Left lobe of liver (tissue), 2 donors: ENCODE data around the gene IP6K2. TPM values are rescaled to one million over a fixed set of nuclear protein-coding genes. Genes with fewer than 3 reads are reported as not detected.
"Not testable (repeated sequence)": the region's sequence is repeated elsewhere in the genome, so short reads cannot be mapped to it uniquely, and the experiment has no call there.

Experiments
- ATAC-seq: fragments of 200-7000 bp; cut with Tn5 transposase; one replicate; pipeline ENCODE4 v1.9.1; 2020; ENCODE audit warnings: mild to moderate bottlenecking, moderate library complexity
- DNase-seq: peaks from one replicate; pipeline ENCODE4 v3.0.0-alpha.2; 2020; ENCODE audit warnings: low spot score
- total RNA-seq: library from RNA; stranded (reverse); gene quantifications from one replicate; pipeline ENCODE4 v1.2.1, GENCODE V29; 2021
- donor health status: DM: no; HTN: no; CAD: no; lungs with moderate emphysema.
- donor health status: DM: no; HTN: yes; CAD: no.

The IP6K2 gene, protein sequence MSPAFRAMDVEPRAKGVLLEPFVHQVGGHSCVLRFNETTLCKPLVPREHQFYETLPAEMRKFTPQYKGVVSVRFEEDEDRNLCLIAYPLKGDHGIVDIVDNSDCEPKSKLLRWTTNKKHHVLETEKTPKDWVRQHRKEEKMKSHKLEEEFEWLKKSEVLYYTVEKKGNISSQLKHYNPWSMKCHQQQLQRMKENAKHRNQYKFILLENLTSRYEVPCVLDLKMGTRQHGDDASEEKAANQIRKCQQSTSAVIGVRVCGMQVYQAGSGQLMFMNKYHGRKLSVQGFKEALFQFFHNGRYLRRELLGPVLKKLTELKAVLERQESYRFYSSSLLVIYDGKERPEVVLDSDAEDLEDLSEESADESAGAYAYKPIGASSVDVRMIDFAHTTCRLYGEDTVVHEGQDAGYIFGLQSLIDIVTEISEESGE
- total RNA-seq: 31.1 TPM

DNA sequence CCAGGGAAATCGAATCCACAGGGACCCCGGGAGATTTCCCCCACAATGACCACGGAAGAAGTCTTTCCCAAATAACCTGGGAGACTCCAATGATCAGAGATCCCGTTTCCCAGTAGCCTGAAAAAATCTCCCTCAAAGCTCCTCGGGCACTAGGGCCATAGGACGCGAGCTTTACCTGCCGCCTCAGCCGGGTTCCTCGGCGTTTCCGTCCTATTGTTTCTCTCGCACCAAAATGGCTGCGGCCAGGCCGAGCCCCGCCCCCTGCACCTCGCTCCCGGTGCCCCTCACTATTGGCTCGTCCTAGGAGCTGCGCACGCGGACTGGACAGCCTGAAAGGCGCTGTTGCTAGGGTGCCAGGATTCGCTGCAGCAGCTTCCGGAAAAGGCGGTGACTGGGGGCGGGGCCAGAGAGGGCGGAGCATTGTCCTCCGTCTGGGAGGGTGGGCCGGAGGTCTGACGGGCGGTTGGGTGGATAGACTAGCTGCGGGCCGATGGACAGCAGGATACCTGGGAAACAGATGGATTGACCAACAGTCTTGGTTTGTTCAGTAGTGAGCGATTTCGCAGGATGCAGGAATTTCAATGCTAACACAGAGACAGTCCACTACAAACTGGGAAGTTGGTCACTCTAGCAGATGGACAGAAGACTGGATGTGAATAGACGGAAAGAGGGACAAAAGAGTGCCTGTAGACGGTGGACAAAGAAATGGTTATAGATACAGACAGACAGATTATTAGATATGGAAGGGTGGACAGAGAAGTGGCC lies at the start of gene IP6K2:
IP6K2 (minus strand) TSS at position 240 of the 765 bp plus-strand sequence. CDS start 21,930 bp downstream, outside the sequence.
- peak; percentile 99 for DNase-seq
- ATAC-seq: peak; percentile 98

DNA sequence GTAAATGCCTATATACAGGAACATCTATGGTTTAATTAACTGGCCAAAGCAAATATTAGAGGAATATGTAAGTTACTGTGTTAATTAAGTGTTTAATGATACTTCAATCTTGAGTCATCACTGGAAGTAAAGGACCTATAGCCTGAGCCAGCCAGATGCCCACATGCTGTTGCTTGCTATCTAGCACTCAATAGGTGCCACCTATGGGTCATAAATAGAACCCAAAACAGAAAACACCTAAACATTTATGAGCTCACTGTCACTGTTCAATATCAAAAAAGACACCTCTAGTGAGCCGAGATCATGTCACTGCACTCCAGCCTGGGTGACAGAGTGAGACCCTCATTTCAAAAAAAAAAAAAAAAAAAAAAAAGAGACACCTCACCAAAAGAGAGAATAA lies 48.4 kb upstream of the IP6K2 start:
- DNase-seq (no peak), ATAC-seq (peak; percentile 86)

DNA sequence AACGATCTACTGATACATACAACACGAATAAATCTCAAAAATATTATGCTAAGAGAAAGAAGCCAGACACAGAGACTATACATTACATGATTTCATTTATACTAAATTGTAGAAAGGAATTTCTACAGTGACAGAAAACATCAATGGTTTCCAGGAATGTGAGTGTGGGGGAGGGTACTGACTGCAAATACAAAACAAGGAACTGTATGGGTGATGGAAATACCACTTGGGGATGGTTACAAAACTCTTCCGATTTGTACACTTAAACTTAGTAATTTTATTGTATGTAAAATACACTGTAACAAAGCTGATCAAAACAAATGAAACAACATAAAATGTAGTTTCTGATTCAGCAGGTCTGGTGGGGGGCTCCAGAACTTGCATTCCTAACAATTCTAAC lies 45.8 kb upstream of the IP6K2 start:
- DNase-seq (no peak), ATAC-seq (no peak)

DNA sequence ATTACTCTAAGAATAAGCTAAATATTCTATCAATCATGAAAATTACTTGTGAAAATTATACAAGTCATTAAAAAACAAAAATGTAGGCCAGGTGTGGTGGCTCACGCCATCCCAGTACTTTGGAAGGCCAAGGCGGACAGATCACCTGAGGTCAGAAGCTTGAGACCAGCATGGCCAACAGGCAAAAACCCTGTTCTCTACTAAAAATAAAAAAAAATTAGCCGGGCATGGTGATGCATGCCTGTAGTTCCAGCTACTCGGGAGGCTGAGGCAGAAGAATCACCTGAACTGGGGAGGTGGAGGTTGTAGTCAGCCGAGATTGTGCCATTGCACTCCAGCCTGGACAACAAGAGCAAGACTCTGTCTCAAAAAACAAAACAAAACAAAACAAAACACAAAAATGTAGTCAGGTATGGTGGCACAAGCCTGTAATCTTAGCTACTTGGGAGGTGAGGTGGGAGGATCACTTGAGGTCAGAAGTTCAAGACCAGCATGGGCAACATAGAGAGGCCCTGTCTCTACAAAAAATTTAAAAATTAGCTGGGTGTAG lies 43.0 kb upstream of the IP6K2 start:
- DNase-seq, ATAC-seq: not testable (repeated sequence)

DNA sequence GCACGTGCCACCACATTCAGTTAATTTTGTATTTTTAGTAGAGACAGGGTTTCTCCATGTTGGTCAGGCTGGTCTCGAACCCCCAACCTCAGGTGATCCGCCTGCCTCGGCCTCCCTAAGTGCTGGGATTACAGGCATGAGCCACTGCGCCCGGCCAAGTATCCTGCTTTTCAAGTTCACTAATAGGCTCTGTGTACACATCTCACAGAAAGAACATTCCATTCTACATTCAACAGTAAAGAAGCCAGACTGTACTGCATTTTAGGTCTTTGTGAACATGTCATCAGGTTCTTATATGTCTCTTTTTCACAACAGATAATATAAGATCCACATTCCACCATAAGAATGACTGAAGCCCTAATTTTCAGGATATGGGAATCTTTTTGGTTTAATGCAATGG lies 42.5 kb upstream of the IP6K2 start:
- not testable (repeated sequence) for DNase-seq, ATAC-seq

DNA sequence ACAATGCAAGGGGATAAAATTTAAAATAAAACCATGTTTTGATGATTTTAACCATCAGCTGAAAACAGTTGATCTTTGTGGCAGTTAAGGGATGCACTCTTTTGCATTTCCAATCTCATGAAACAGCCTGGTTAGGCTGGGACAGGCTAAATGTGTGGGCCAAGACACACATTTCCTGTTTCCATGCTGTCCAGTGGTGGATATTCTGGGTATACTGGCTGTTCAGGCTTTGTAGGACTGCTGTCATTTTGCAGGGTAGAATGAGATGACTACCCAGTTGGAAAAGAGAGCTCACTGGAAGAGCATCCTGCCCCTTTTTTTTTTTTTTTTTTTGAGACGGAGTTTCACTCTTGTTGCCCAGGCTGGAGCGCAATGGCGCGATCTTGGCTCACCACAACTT lies 42.0 kb upstream of the IP6K2 start:
- no peak for ATAC-seq
- DNase-seq: no peak

DNA sequence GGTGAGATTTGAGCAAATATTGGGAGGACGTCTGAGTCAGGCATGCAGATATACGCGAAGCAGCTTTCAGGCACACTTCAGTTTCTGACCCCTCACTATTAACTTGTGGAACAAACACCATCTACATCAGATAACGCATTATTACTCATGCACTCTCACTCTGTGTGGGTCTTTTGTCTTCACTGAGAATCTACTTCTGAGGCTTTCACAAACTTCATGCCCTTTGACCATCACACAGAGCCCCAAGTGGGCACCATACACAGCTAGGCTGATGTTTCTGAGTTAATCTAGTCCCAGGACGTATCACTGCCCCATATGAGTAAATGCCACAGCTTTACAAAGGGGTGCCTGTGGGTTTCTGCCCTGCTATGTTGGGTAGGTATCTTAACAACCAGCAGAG lies 39.6 kb upstream of the IP6K2 start:
- ATAC-seq (no peak), DNase-seq (no peak)

DNA sequence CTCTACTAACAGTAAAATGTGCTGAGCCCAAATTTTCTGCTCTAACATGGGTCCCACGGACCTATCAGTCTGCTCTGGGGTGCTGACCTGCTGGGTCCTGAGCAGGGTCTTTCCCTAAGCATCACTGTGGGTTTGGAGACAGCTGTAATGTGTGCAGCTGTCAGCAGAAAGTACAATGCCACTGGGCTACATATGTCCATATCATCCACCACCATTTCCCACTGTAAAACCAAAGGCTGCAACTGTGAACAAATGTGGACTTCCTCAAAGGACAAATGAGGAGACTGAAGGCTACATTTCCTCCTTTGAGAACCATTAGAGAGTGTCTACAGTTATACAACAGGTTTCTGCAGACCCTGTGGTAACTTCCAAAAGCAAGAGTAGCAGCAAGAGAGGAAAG lies 33.8 kb upstream of the IP6K2 start:
- ATAC-seq (no peak), DNase-seq (no peak)

DNA sequence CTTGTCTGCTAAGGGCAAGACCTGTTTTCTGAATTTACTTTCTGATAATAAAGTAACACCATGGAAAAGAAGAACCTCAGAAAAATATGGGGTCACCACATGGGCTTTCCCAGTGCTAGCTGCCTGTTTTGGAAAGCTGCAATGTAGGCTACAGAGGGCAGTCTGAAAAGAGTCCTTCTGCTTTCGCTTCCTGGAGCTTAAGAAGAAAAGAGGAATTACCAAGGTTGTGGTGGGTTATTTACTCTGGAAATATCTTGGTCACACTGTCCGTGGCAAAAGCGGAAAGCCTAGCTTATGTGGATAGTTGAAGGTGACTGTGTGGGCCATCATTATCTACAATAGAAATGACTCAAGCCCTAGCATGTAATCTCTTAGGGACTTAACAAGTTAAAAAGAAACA lies 31.7 kb upstream of the IP6K2 start:
- DNase-seq (no peak), ATAC-seq (peak; percentile 6)

DNA sequence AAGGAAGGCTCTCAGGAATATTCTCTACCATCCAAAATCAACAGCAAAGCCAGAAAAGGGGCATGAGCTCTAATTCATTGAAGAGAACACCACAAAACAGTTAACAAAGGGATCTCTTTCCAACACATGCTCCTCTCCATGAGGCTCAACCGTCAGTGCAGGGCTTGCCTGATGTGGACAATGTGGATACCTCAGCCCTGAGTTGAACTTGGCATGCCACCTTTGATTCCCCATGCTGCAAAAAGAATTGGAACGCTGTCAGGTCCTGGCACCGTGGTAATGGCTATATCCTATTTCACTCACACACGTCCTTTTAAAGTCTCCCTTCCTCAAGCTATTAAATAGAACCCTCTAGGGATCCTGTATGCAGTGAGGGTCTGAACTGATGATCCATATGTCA lies 30.7 kb upstream of the IP6K2 start:
- peak; percentile 88 for ATAC-seq

DNA sequence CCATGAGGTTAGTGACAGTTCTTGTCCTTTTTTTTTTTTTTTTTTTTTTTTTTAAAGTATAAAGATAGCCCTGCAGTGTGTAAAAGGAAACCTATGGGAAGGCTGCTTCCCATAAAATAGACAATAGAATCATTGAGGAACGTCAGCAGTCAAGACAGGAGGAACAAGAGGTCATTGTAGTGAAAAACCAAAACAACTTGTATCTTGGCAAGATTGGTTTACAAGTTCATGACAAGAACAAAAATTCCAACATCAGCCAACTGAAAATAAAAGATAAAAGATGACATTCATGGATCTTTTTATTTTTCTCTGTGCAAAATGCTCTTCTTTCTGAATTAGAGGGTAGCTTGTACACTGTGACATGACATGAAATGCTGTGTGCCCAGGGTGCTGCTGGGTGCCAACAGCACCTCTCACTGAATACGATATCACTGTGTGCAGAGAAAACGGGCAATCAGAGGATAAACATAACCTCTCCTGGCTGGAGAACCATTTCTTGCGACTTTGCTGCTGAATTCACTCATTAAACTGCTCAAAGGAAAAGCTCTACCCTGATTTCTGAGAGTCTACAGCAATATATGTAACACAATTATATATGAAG lies 30.1 kb upstream of the IP6K2 start:
- DNase-seq: no peak
- peak; percentile 61 for ATAC-seq

More for the DNA sequence above, 30.7 kb upstream of the IP6K2 start:
- peak; percentile 73 for DNase-seq

DNA sequence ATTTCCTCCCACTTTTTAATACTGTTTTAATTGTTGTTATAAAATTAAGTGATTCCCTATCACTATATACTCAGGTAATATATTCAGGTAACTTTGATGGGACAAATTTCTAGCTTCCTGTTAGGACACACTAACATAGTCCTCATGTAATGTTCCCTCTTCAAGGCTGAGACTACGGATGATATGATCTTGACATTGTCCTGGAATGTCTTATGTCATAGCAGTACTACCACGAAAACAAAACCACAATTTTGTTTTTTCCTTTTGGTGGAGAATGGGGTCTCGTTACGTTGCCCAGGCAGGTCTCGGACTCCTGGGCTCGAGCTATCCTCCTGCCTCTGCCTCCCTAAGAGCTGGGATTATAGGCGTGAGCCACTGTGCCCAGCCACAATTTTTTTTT lies 26.8 kb upstream of the IP6K2 start:
- ATAC-seq: no peak
- DNase-seq: no peak

DNA sequence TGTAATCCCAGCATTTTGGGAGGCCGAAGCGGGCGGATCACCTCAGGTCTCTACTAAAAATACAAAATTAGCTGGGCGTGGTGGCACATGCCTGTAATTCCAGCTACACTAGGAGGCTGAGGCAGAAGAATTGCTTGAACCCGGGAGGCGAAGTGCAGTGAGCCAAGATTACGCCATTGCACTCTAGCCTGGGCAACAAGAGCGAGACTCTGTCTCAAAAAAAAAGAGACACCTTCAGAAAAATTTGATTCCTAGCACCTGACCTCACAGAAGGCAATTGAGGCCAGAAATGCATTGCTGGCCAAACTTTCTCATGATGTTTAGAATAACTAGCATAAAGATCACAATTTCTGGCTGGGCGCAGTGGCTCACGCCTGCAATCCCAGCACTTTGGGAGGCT lies 24.2 kb upstream of the IP6K2 start:
- DNase-seq, ATAC-seq: not testable (repeated sequence)

DNA sequence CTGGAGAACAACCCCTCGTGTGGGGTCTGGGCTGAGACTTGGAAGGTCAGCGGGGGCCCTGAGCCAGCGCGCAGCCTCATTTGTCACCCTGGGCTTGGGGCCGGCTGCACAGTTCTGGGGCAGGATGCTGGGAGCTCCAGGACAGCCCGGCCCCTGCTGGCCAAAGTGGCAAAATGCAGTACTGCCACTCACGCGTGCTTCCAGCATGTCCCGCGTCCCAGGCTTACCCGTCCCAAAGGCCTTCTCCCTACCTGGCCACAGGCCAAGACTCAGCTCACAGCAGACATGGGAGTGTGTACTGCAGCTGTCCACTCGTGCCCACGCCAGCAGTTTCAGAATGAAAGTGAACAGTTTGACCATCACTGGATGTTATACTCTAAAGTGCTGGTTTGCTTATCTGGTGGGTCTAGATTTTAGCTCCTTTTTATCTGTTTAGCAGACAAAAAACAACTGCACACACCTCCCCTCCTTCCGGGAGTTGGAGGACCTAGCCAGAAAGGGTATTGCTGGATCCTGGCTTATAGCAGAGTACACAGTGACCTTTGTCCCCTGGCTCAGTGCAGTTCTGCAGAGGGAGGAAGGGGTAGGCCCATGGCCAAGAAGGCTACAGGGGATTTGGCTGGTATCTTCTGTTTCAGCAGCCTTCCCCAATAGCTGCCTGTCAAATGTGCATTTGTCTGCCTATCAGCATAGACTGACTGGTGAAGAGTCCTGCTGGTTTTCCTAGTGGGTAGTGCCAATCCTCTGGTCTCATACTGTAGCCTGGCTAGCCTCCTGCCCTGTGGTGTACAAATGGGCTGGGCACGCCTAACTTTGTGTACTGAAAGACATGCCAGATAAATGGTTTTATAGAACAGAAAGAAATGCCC lies 23.2 kb upstream of the IP6K2 start:
- peak; percentile 98 for DNase-seq
- peak; percentile 86 for ATAC-seq

DNA sequence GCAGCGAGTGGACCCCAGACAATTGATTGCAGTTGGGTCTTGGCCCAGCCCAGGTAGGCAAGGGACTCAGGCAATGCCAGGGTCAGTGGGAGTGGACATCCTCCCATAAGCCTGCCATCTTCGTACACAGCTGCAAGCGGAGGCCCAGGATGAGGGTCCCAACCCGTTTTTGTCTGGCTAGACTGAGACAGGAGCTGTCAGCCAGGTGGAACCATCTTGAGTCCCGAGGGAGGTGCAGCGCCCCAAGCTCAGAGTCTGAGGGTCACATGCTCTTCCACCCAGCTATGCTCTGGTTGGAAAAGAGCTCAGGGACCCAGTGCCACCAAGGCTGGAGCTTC lies 22.6 kb upstream of the IP6K2 start:
- ATAC-seq: no peak
- DNase-seq: no peak

DNA sequence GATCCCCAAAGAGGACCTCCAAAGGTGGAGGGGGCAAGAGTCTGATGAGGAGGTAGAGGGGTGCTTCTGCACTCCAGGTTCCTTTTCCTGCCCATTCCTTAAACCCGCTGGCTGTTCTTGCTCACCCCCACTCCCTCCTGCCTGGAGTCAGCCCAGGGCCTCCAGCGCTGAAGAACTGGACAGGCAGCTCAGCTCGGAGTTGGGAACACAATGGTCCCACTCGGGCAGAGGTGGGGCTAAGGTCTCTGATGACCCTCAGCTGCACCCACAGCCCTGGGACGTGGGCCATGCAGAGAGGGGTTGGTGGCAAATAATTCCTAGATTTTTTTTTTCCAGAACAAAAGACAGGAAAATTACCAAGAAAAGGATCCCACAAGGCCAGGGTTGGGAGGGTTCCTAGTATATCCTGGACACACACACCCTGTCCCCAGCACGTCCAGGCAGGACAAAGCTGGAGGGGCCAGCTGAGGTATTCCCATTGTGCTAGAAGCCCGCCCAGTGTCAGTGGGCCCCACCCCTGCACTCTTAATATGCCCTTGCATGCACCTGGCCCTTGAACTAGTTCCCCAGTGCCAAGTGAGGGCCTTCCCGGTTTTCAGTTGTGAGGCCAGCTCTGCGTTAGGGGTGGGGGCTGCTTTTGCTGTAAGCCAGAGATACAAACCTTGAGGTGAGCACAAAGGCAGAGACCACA lies 22.1 kb upstream of the IP6K2 start:
- peak; percentile 48 for DNase-seq
- no peak for ATAC-seq

DNA sequence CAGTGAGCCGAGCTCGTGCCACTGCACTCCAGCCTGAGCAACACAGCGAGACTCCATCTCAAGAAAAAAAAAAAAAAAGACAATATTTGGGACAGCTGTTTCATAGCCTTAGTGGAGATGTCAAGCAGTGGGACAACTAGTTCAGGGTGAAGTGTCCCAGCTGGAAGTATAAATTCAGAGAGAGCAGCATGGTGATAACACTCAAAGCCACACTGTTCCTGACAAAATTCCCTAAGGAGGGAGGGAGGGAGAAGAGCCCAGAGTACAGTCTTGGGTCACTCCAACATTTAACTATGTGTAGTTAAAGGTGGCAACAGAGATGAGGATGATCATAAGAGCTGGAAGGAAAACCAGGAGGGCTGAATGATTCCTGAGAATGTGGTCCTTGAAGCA lies 21.1 kb upstream of the IP6K2 start:
- DNase-seq: no peak
- no peak for ATAC-seq

DNA sequence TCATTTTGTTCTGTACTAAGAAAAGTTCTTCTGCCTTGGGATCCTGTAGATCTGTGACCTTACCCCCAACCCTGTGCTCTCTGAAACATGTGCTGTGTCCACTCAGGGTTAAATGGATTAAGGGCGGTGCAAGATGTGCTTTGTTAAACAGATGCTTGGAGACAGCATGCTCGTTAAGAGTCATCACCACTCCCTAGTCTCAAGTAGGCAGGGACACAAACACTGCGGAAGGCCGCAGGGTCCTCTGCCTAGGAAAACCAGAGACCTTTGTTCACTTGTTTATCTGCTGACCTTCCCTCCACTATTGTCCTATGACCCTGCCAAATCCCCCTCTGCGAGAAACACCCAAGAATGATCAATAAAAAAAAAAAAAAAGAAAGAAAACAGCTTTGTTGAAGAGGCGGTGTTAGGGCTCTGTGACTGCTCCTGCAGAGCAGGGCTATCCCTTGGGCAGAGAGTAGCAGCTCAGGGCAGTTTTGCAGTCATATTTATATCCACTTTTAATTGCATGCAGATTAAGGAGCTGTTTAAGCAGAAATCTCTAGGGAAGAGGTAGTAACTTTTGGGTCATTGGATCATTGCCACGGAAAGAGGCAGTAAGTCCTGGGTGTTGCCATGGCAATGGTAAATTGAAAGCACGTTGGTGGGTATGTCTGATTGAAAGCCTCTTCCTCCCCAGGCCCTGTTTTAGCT lies 18.2 kb upstream of the IP6K2 start:
- DNase-seq, ATAC-seq: not testable (repeated sequence)

DNA sequence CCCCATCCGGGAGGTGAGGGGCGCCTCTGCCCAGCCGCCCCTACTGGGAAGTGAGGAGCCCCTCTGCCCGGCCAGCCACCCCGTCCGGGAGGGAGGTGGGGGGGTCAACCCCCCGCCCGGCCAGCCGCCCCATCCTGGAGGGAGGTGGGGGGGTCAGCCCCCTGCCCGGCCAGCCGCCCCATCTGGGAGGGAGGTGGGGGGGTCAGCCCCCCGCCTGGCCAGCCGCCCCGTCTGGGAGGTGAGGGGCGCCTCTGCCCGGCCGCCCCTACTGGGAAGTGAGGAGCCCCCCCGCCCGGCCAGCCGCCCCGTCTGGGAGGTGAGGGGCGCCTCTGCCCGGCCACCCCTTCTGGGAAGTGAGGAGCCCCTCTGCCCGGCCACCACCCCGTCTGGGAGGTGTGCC lies 17.5 kb upstream of the IP6K2 start:
- DNase-seq, ATAC-seq: not testable (repeated sequence)
